K562 (cell line): ENCODE results near the gene CAPN3. TPM values are rescaled to one million over a fixed set of nuclear protein-coding genes. Genes with fewer than 3 reads are reported as not detected.

ENCODE experiments used
- ARHGAP35 ChIP-seq: fragments of 450-650 bp; IDR thresholded peaks from 2 replicates; pipeline ENCODE4 v1.6.1; 2018; ENCODE audit not compliant: partially characterized antibody
- BHLHE40 ChIP-seq: IDR thresholded peaks from 2 replicates; pipeline ENCODE4 v1.6.1; 2011; ENCODE audit warnings: low read length, improper control_type of control experiment
- KLF13 ChIP-seq: fragments of 450-650 bp; IDR thresholded peaks from 2 replicates; pipeline ENCODE4 v1.6.1; 2016; ENCODE audit warnings: missing genetic modification characterization, low read depth, mild to moderate bottlenecking, missing compliant biosample characterization, moderate library complexity, borderline replicate concordance
- MAFF ChIP-seq: IDR thresholded peaks from 2 replicates; pipeline ENCODE4 v1.6.1; 2012; ENCODE audit warnings: low read length, improper control_type of control experiment
- MAFG ChIP-seq: fragments of 450-650 bp; conservative IDR thresholded peaks from 2 replicates; pipeline ENCODE4 v1.6.1; 2016; ENCODE audit warnings: missing genetic modification characterization, missing compliant biosample characterization
- MAFK ChIP-seq: IDR thresholded peaks from 2 replicates; pipeline ENCODE4 v1.6.1; 2011; ENCODE audit warnings: low read length, improper control_type of control experiment
- SP1 ChIP-seq: sonication (generic); formaldehyde crosslinking; IDR thresholded peaks from 2 replicates; pipeline ENCODE4 v1.8.1; 2022; ENCODE audit warnings: mild to moderate bottlenecking, missing genetic modification reagents
- TAF15 ChIP-seq: fragments of 200-400 bp; formaldehyde crosslinking; IDR thresholded peaks from 2 replicates; pipeline ENCODE4 v1.6.1; 2017; ENCODE audit warnings: mild to moderate bottlenecking, low read depth, low read length, moderate library complexity
- TCF15 ChIP-seq: fragments of 250-450 bp; sonication (Bioruptor Pico); IDR thresholded peaks from 2 replicates; pipeline ENCODE4 v1.8.0; 2022; ENCODE audit warnings: moderate library complexity, mild to moderate bottlenecking, inconsistent platforms
- ZNF184 ChIP-seq: sonication (generic); formaldehyde crosslinking; IDR thresholded peaks from 2 replicates; pipeline ENCODE4 v1.5.0; 2020; ENCODE audit warnings: missing genetic modification reagents
- ZNF316 ChIP-seq: fragments of 450-650 bp; IDR thresholded peaks from 2 replicates; pipeline ENCODE4 v1.6.1; 2016
- ZNF707 ChIP-seq: fragments of 250-450 bp; sonication (Bioruptor Pico); conservative IDR thresholded peaks from 2 replicates; pipeline ENCODE4 v1.8.0; 2022; ENCODE audit warnings: inconsistent platforms, mild to moderate bottlenecking, moderate library complexity
- ZSCAN29 ChIP-seq: fragments of 450-650 bp; IDR thresholded peaks from 2 replicates; pipeline ENCODE4 v1.6.1; 2017
- polyA plus RNA-seq, 8 experiments: library from polyadenylated mRNA; depleted of rRNA in 4 of 8; stranded (reverse) in 5 of 8; unstranded in 3 of 8; fragments of >200 nt; fragmentation: Nextera tagmentation in 2 of 8; fragmentation: Illumina TruSeq in 1 of 8; extraction: Ambion mirVana in 2 of 8; extraction: Trizol in 1 of 8; gene quantifications; 2 replicates each; pipeline versions ENCODE4 v1.2.1 to v1.2.3, GENCODE V29; 2011 to 2014; ENCODE audit warnings: inconsistent platforms in 1 of 8, missing spikeins in 1 of 8
- total RNA-seq, 7 experiments: library from RNA; depleted of rRNA in 6 of 7; stranded (reverse); fragments of >200 nt in 6 of 7; fragmentation: Illumina TruSeq in 2 of 7; extraction: Trizol in 2 of 7; gene quantifications; 2 replicates each; pipeline versions ENCODE4 v1.2.1 to v1.2.3, GENCODE V29; 2011 to 2021; ENCODE audit warnings: low replicate concordance in 1 of 7
- TF ChIP-seq, protein P1 (sequence below): fragments of 450-650 bp; IDR thresholded peaks from 2 replicates; pipeline ENCODE4 v1.6.1; 2018; ENCODE audit warnings: mild to moderate bottlenecking, low read depth; ENCODE audit not compliant: partially characterized antibody

The CAPN3 gene
- total and polyA plus RNA-seq, 9 of the 15 experiments (the other 6 are each of a cell fraction or from before 2014, with no cell fraction given): 0.03 to 0.34 (median 0.20) TPM; not detected in 2

- TF ChIP-seq, protein P1, sequence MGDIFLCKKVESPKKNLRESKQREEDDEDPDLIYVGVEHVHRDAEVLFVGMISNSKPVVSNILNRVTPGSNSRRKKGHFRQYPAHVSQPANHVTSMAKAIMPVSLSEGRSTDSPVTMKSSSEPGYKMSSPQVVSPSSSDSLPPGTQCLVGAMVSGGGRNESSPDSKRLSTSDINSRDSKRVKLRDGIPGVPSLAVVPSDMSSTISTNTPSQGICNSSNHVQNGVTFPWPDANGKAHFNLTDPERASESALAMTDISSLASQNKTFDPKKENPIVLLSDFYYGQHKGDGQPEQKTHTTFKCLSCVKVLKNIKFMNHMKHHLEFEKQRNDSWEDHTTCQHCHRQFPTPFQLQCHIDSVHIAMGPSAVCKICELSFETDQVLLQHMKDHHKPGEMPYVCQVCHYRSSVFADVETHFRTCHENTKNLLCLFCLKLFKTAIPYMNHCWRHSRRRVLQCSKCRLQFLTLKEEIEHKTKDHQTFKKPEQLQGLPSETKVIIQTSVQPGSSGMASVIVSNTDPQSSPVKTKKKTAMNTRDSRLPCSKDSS: no peak
- TF ChIP-seq ZNF707 (CRISPR knock-in tag) (no peak), ZNF184 (no peak), MAFK (peak; percentile 62; the same call in 1 of the 2 replicates), BHLHE40 (no peak), SP1 (CRISPR knock-in tag) (no peak), MAFF (peak; percentile 64), TCF15 (CRISPR knock-in tag) (no peak), ZSCAN29 (no peak), ZNF316 (peak; percentile 85), MAFG (tag) (peak; percentile 66), TAF15 (no peak), KLF13 (no peak), ARHGAP35 (no peak)
These were observed 13.8 kb upstream of the CAPN3 start (continued) for GRCh38 chr15:42345504-42345903.
